GM21825 (cell line): Measurements from ENCODE around the gene LPAR6.

Experiments
- ATAC-seq: cut with Tn5 transposase; IDR thresholded peaks from one replicate; pipeline ENCODE4 v1.9.1; 2021; ENCODE audit warnings: mild to moderate bottlenecking, moderate library complexity; ENCODE audit not compliant: unreplicated experiment

Gene LPAR6

GRCh38 chr13:48415516-48415915, 2.6 kb upstream of the LPAR6 start:
- ATAC-seq, result no peak

DNA sequence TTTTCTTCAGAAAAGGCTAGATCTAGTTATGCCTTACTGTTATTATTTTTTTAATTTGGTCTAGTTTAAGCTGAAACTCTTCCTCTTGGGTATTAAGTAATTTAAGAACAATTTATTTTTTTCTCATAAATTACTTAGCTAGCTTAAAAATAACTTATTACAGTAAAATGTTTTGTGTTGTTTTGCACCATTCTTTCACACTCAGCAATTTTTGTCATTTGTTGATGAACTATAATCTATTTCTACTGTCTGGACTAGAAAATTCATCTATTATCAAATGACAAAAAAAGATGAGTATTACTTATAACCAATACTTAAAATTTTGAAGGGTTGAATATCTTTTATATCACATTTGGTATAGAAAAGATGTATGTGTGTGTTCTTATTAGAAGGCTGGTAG, 1.6 kb upstream of the LPAR6 start:
- no peak for ATAC-seq

GRCh38 chr13:48411841-48412531, 927 bp downstream of the LPAR6 start:
- no peak for ATAC-seq

GRCh38 chr13:48411147-48411794, 1.6 kb downstream of the LPAR6 start:
- no peak for ATAC-seq

- ATAC-seq, result no peak
These were observed 2.7 kb downstream of the LPAR6 start for GRCh38 chr13:48410199-48410598.

- no peak for ATAC-seq
These were observed 7.0 kb downstream of the LPAR6 start for GRCh38 chr13:48405875-48406274.

GRCh38 chr13:48404952-48405351, 8.0 kb downstream of the LPAR6 start:
- no peak for ATAC-seq

DNA sequence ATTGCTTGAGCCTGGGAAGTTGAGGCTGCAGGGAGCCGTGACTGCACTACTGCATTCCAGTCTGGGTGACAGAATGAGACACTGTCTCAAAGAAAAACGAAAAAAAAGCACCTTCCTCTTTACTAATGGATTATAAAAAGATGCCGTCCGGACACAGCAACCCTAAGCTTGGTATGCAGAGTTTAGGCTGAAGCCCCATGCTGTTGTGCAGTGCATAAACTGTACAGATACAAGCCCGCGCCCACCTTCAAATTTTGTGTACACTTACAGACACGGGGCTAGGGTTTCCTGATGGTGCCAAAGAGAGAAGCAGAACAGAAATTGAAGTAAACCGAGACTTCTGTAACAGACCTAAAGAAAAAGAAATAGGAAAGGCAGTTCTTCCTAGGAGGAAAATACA, 9.0 kb downstream of the LPAR6 start:
- no peak for ATAC-seq

- ATAC-seq, result peak; percentile 46
These were observed 9.7 kb downstream of the LPAR6 start for GRCh38 chr13:48403151-48403631.

- ATAC-seq, result no peak
These were observed 10.5 kb downstream of the LPAR6 start for GRCh38 chr13:48402325-48402932.

- no peak for ATAC-seq
These were observed 11.4 kb downstream of the LPAR6 start for GRCh38 chr13:48401480-48401879.

DNA sequence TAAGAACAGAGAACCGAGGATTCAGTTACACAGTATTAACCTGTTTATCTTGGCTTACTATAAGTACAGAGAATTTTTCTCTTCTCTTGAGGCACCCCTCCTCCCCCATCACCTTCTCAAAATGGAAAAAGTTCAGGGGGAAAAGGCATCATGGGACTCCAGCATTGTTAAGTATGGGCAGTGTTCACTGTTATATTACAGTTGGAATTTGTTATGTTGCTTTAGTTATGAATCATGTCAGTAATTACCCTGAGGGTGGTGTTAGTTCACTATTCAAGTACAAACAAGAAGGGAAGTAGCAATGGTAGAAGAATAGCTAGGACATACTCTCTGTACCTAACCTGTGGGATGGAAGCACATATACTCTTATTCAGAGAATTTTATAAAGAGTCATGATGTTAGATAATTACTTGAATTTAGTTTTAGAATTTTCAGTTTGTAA, 12.0 kb downstream of the LPAR6 start:
- ATAC-seq, result peak; percentile 43

DNA sequence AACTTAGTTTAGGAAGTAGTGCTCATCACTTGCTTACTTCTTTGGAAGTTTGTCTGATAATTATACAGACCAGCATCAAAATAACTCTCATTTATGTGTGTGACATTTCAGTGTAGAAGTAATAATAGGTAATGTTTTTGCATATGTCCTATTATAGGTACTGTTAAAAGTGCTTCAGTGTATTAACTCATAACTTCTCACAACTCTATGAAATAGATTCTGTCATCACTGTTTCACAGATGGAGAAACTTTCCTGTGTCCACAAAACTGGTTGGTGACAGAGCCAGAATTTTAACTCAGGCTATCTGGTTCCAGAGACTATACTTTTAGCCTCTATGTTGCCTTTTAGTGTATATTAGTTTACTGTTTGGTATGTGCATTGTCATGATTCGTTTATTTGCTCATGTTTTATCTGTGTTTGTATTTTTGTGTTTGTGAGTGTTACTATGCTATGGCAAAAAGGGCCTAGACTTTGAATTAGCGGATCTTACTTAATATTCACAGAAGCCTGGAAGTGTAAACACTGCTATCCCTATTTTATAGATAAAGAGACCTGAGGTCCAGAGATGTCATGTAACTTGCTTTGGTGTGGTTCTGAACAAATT, 12.7 kb downstream of the LPAR6 start:
- ATAC-seq, result no peak

- ATAC-seq, result no peak
These were observed 14.3 kb downstream of the LPAR6 start for GRCh38 chr13:48398450-48399095.

DNA sequence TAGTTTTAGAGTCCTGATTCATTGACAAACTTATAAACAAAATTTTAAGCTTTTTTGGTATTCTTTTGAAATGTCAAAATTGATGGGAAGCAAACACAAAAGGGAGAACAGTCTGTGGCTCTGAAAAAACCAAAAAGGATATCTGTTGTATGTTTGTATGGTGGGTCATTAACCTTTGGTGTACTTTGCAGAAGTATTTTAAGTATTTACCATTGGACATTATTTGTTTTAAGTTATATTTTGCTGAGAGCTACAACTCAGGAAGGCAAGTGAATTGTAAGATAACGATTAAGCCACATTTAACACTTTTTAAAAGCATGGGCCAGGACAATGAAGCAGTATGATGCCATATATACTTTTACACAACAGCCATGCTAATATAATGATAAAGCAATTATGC, 15.2 kb downstream of the LPAR6 start:
- no peak for ATAC-seq

DNA sequence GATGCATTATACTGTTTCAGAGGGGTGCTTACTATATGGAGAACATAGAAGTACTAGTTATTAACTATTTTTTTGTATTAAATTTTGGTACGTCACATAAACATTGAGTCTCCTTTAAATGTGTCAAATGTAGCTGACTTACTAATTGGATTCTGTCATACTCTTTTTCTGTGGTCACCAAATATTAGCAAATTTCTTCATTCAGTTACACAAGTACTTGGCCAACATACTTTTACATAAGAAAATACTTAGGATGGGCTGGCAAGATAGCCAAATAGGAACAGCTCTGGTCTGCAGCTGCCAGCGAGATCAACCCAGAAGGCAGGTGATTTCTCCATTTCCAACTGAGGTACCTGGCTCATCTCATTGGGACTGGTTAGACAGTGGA, 19.2 kb downstream of the LPAR6 start:
- ATAC-seq, result no peak

DNA sequence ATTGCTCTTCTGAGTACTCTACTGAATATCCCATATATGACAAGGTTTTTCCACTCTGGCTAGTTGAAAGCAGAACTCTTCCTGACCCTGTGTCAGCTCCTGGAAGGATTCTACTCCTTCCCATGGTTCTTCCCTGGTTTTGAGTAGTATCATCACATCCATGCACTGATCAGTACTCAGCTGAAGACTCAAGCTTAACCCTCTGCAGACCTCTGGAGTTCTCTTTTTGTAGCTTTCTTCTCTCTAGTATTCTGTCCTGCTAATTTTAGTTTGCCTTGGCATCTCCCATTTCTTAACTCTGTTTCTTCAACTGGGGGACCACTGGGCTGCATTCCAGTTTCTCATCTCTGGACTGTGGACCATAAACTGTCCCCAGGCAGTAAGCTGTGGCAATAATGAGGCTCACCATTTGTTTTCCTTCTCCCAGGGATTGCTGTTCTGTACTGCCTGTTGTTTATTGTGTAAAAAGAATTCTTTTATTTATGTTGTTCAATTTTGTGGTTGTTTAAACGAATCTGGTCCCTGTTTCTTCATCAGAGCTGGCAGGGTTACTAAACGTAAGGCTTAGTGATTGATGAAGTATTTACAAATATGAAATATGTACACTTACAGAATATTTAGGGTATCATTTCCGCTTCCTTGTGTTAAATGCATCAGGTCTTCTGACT, 19.7 kb downstream of the LPAR6 start:
- no peak for ATAC-seq

GRCh38 chr13:48391257-48391656, 21.7 kb downstream of the LPAR6 start:
- no peak for ATAC-seq

GRCh38 chr13:48386816-48387215, 26.1 kb downstream of the LPAR6 start:
- ATAC-seq, result no peak

DNA sequence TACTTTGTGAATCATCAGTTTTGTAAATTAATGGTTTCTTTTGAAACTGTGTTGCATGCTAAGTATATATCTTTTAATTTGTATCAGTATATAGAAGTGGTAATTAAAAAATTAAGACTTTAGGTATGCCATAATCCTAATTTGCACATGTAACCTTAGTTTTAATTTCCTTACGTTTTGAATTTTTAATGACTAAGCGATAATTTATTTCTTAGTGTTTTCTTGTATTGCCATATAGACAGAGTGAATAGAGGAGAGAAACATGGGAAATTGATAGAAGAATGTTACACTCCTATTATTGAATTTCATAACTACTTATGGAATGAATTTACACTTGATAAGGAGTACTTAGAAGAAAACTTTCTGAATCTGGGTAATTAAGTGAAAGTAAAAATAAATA, 29.5 kb downstream of the LPAR6 start:
- ATAC-seq, result no peak

DNA sequence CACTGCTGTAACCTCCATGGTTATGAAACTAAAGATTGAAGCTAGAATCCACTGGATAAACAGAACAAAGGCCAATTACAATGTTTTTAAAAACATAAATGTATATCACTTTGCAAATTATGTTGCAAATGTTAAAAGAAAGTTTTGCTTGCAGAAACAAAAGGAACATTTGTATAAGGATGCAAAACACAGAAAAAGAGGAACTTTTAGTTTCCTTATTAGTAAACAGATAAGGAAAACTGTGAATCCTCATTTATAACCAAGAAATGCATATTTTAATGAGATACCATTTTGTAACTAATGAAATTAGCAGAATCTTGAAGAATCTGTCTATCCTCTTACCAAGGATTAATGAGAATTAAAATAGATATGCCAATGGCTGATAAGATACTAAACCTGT, 32.3 kb downstream of the LPAR6 start:
- ATAC-seq, result no peak
